Measurements from ENCODE around the gene CCDC17. TPM values are rescaled to one million over a fixed set of nuclear protein-coding genes. Genes with fewer than 3 reads are reported as not detected.

CCDC17 gene
- total RNA-seq, 1 experiment from 2014 or later = 6.6 TPM

DNA sequence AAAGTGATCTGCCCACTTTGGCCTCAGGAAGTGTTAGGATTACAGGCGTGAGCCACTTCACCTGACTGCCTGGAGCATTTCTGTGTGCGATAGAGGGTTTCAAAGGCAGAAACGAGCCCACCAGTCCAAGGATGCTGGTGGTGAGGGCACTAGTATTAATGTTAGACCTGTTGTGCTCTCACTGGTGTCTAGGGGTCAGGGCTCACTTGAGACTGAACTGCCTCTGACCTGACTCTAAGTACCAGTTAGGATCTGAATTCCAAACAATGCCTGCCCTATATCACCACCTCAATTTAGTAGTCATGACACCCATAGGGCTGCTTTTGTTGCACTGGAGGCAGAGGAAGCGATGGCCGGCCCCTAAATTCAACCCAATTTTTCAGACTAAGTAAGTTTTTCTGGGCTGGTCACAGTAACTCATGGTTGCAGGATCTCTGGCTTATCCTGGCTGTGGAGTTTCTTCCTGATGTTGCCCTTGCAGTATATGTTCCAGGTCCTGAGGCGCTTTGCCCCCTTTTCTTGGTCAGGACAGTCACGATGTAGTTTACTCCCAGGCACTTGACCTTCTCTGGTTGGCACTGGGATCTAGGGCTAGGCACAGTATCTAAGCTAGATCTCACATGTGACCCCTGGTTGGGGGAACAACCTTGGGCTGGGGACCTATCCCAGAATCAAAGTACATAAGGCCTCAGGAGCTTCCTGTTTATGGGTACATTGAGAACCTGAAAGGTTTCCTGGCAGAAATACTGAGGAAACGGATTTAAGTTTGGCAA, 4.5 kb downstream of the CCDC17 start:
- no peak for DNase-seq
- no peak for TF ChIP-seq EZH2 (IDR thresholded peaks at IDR 0.05; ENCODE audit: low read depth)
- Histone ChIP-seq H3K4me1 (replicated peaks; ENCODE audit: insufficient read depth) (no peaks in the 10 kb centered on the region), H2AFZ (no peak overlapping the region), H3K79me2 (ENCODE audit: low read depth) (no peaks in the 10 kb centered on the region), H4K20me1 (ENCODE audit: insufficient read depth) (no peaks in the 10 kb centered on the region), H3K27me3 (ENCODE audit: insufficient read depth, low read depth) (no peaks in the 10 kb centered on the region), H3K9me2 (ENCODE audit: insufficient read depth) (no peaks in the 10 kb centered on the region), H3K27ac (no peak overlapping the region), H3K9me3 (ENCODE audit: insufficient read depth, low read depth) (no peaks in the 10 kb centered on the region), H3K4me2 (no peak overlapping the region), H3F3A (ENCODE audit: insufficient read depth, low read depth) (peaks cover 63% of the 10 kb centered on the region), H3K36me3 (ENCODE audit: low read depth) (peaks cover 28% of the 10 kb centered on the region), H3K4me3 (no peak overlapping the region)
- POLR2A ChIA-PET (ENCODE audit: unreplicated experiment) = no interaction called here
- no TSS peak for BruUV-seq (replicated peaks)
- intact Hi-C loops (cut with micrococcal nuclease; ENCODE audit: unreplicated experiment) = no loop called here
- CTCF ChIA-PET = no interaction called here

DNA sequence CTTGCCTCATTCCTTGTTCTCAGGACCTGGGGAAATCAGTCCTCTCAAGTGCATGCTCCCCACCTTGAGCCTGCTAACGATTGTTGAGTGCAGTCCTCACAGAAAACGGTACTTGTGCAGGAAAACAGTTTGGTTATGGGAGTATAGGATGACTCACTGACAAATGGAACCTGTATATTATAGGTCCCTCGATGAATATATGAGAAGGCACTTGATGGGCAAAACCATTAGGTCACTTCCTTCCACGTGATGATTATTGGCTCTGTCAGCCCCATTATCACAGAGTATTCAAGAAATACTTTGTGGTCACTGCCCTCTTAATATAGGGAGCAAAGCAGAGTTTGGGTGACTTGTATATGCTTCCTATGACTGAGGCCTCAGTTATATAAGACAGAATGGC, 6.2 kb downstream of the CCDC17 start:
- H3K27ac ChIP-seq = no peak overlapping the region

DNA sequence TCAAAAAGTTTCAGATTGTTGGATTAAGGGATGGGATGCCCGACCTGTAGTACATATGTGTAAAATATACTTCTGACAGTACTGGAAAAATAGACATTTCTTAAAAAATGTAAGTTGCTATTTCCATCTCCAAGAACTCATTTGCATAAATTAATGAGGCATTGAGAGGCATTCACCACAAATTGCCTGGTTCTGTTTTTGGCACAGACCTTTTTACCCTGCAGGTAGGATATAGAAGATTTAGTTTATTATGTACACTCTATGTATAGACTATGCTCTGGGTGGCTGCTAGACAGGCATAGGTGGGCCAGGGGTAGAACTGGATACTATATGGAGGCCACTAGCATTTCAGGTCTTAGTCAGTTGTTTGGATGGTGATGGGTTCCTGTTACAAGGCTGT, 8.0 kb downstream of the CCDC17 start:
- no peaks in the 10 kb centered on the region for H4K20me1 ChIP-seq (ENCODE audit: insufficient read depth)
- H3K27me3 ChIP-seq (ENCODE audit: insufficient read depth, low read depth) = no peaks in the 10 kb centered on the region
- H3K4me1 ChIP-seq (replicated peaks; ENCODE audit: insufficient read depth) = no peaks in the 10 kb centered on the region
- H3K36me3 ChIP-seq (ENCODE audit: low read depth) = peaks cover 40% of the 10 kb centered on the region
- no peaks in the 10 kb centered on the region for H3K9me3 ChIP-seq (ENCODE audit: insufficient read depth, low read depth)
- TF ChIP-seq EZH2 (IDR thresholded peaks at IDR 0.05; ENCODE audit: low read depth) = no peak
- TF ChIP-seq, protein P1, sequence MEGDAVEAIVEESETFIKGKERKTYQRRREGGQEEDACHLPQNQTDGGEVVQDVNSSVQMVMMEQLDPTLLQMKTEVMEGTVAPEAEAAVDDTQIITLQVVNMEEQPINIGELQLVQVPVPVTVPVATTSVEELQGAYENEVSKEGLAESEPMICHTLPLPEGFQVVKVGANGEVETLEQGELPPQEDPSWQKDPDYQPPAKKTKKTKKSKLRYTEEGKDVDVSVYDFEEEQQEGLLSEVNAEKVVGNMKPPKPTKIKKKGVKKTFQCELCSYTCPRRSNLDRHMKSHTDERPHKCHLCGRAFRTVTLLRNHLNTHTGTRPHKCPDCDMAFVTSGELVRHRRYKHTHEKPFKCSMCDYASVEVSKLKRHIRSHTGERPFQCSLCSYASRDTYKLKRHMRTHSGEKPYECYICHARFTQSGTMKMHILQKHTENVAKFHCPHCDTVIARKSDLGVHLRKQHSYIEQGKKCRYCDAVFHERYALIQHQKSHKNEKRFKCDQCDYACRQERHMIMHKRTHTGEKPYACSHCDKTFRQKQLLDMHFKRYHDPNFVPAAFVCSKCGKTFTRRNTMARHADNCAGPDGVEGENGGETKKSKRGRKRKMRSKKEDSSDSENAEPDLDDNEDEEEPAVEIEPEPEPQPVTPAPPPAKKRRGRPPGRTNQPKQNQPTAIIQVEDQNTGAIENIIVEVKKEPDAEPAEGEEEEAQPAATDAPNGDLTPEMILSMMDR (conservative IDR thresholded peaks at IDR 0.05) = no peak
- H3K4me3 ChIP-seq = no peak overlapping the region
- BruUV-seq (replicated peaks) = no TSS peak
- no peak overlapping the region for H3K4me2 ChIP-seq
- H2AFZ ChIP-seq = no peak overlapping the region
- intact Hi-C loops (cut with micrococcal nuclease; ENCODE audit: unreplicated experiment) = no loop called here
- ChIA-PET CTCF (no interaction called here), POLR2A (ENCODE audit: unreplicated experiment) (no interaction called here)
- H3F3A ChIP-seq (ENCODE audit: insufficient read depth, low read depth) = peaks cover 58% of the 10 kb centered on the region
- no peak for DNase-seq
- no peaks in the 10 kb centered on the region for H3K9me2 ChIP-seq (ENCODE audit: insufficient read depth)
- H3K79me2 ChIP-seq (ENCODE audit: low read depth) = no peaks in the 10 kb centered on the region
- no peak overlapping the region for H3K27ac ChIP-seq

More for the DNA sequence above, 6.2 kb downstream of the CCDC17 start:
- BruUV-seq (replicated peaks) = no TSS peak
- peaks cover 35% of the 10 kb centered on the region for H3K36me3 ChIP-seq (ENCODE audit: low read depth)
- no peak overlapping the region for H3K4me2 ChIP-seq
- no peaks in the 10 kb centered on the region for H3K79me2 ChIP-seq (ENCODE audit: low read depth)
- H3K9me3 ChIP-seq (ENCODE audit: insufficient read depth, low read depth) = no peaks in the 10 kb centered on the region
- no peaks in the 10 kb centered on the region for H3K9me2 ChIP-seq (ENCODE audit: insufficient read depth)
- H3K27me3 ChIP-seq (ENCODE audit: insufficient read depth, low read depth) = no peaks in the 10 kb centered on the region
- H3F3A ChIP-seq (ENCODE audit: insufficient read depth, low read depth) = peaks cover 61% of the 10 kb centered on the region
- no peak overlapping the region for H2AFZ ChIP-seq
- no peaks in the 10 kb centered on the region for H3K4me1 ChIP-seq (replicated peaks; ENCODE audit: insufficient read depth)
- CTCF ChIA-PET = no interaction called here
- no peak for TF ChIP-seq EZH2 (IDR thresholded peaks at IDR 0.05; ENCODE audit: low read depth)
- TF ChIP-seq, protein P1 (conservative IDR thresholded peaks at IDR 0.05) = no peak
- intact Hi-C loops (cut with micrococcal nuclease; ENCODE audit: unreplicated experiment) = no loop called here
- no peaks in the 10 kb centered on the region for H4K20me1 ChIP-seq (ENCODE audit: insufficient read depth)
- H3K4me3 ChIP-seq = no peak overlapping the region
- POLR2A ChIA-PET (ENCODE audit: unreplicated experiment) = no interaction called here
- DNase-seq = no peak
